Measurements from ENCODE around the gene E4F1. TPM values are rescaled to one million over a fixed set of nuclear protein-coding genes. Genes with fewer than 3 reads are reported as not detected.

E4F1 gene
- total and polyA plus RNA-seq, 2 of the 13 experiments (the other 11 are each of a cell fraction or from before 2014, with no cell fraction given), result 13.8 to 19.5 TPM

GRCh38 chr16:2211923-2212347 is 11.5 kb upstream of the E4F1 start (continued):
- TF ChIP-seq, protein P1, sequence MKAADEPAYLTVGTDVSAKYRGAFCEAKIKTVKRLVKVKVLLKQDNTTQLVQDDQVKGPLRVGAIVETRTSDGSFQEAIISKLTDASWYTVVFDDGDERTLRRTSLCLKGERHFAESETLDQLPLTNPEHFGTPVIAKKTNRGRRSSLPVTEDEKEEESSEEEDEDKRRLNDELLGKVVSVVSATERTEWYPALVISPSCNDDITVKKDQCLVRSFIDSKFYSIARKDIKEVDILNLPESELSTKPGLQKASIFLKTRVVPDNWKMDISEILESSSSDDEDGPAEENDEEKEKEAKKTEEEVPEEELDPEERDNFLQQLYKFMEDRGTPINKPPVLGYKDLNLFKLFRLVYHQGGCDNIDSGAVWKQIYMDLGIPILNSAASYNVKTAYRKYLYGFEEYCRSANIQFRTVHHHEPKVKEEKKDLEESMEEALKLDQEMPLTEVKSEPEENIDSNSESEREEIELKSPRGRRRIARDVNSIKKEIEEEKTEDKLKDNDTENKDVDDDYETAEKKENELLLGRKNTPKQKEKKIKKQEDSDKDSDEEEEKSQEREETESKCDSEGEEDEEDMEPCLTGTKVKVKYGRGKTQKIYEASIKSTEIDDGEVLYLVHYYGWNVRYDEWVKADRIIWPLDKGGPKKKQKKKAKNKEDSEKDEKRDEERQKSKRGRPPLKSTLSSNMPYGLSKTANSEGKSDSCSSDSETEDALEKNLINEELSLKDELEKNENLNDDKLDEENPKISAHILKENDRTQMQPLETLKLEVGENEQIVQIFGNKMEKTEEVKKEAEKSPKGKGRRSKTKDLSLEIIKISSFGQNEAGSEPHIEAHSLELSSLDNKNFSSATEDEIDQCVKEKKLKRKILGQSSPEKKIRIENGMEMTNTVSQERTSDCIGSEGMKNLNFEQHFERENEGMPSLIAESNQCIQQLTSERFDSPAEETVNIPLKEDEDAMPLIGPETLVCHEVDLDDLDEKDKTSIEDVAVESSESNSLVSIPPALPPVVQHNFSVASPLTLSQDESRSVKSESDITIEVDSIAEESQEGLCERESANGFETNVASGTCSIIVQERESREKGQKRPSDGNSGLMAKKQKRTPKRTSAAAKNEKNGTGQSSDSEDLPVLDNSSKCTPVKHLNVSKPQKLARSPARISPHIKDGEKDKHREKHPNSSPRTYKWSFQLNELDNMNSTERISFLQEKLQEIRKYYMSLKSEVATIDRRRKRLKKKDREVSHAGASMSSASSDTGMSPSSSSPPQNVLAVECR (CRISPR knock-in tag; IDR thresholded peaks at IDR 0.05; ENCODE audit: borderline replicate concordance), result no peak
- TF ChIP-seq DPF2 (CRISPR knock-in tag; IDR thresholded peaks at IDR 0.05; ENCODE audit: borderline replicate concordance, low read depth) (no peak), GABPB1 (CRISPR knock-in tag; IDR thresholded peaks at IDR 0.05) (0 out of 2 replicates have a peak, but pooled peaks have one; percentile 2), AGO2 (optimal IDR thresholded peaks at IDR 0.05; ENCODE audit: low read depth, low read length) (peak; percentile 92), ZNF790 (CRISPR knock-in tag; IDR thresholded peaks at IDR 0.05; ENCODE audit: borderline replicate concordance) (no peak), PRMT3 (CRISPR knock-in tag; IDR thresholded peaks at IDR 0.05; ENCODE audit: borderline replicate concordance, low read depth) (no peak), AGO1 (IDR thresholded peaks at IDR 0.05; ENCODE audit: low read depth, low read length, poor library complexity, severe bottlenecking) (peak; percentile 27), ZMAT3 (CRISPR knock-in tag; conservative IDR thresholded peaks at IDR 0.05) (no peak), MEIS2 (CRISPR knock-in tag; IDR thresholded peaks at IDR 0.05) (no peak), MLLT10 (CRISPR knock-in tag; IDR thresholded peaks at IDR 0.05) (no peak), HNF1B (CRISPR knock-in tag; IDR thresholded peaks at IDR 0.05) (no peak), AKAP8 (CRISPR knock-in tag; IDR thresholded peaks at IDR 0.05) (peak; percentile 76; the same call in 1 of the 2 replicates)
